ENCODE measurements around the gene CPB1. TPM values are rescaled to one million over a fixed set of nuclear protein-coding genes. Genes with fewer than 3 reads are reported as not detected.

CPB1 gene
- total and polyA plus RNA-seq, 8 donors = 3,071 to 29,247 (median 22,743) TPM

DNA sequence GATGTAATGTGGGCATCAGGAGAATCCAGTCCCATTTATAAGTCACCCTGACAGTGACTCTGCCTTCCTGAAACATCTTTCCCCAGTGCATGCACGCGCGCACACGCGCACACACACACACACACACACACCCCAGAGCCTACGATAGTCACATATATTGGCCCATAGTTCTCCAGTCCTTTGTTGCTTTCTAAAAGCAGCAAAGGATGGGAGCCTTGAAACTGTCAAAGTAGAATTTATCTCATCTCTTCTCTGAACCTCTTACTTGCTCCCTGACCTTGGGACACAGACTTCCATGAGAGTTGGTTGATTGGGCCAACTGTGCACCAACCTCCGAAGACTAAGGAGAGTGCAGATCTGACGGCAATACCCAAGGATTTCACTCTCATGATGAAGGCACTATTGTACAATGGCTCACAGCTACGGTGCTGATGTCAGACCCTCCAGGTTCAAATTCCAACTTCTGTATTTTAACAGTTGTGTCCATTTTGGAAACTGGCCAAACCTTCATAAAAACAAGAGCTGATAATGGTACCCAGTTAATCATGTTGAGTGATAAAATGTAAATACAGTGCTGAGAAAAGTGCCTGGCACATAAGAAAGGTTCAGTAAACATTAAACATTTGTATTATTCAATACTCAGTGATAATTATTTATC lies 45.8 kb downstream of the CPB1 start:
- no peaks in the 10 kb centered on the region for H3K9me3 ChIP-seq
- H3K4me1 ChIP-seq = peaks cover 18 to 29% (median 22%) of the 10 kb centered on the region in 3 donors
- WGBS, 2 donors = 52 to 55% methylated on average over 9 of the region's 9 CpGs
- ATAC-seq (peak; percentile 83 to 92 (median 86)), DNase-seq (peak in 3 of 6 donors; percentile 53 to 65 (median 54)), FAIRE-seq (no peak)
- H3K4me3 ChIP-seq = no peak overlapping the region
- TF ChIP-seq CTCF (IDR thresholded peaks at IDR 0.05) = no peak
- no peaks in the 10 kb centered on the region for H3K36me3 ChIP-seq
- no peaks in the 10 kb centered on the region for H3K27me3 ChIP-seq
- intact Hi-C loops (cut with DNase I) = no loop called here
- H3K27ac ChIP-seq = peak overlapping the region in 3 of 4 donors; percentile 19 to 67 (median 61)

GRCh38 chr3:148873977-148874376 lies 46.4 kb downstream of the CPB1 start:
- peak in 1 of 6 donors; percentile 57 for DNase-seq
- H3K27me3 ChIP-seq = no peaks in the 10 kb centered on the region
- peak overlapping the region in 3 of 4 donors; percentile 19 to 67 (median 61) for H3K27ac ChIP-seq
- H3K4me1 ChIP-seq = peaks cover 18 to 29% (median 22%) of the 10 kb centered on the region in 3 donors
- 10 to 13% methylated on average over 1 of the region's 1 CpG for WGBS, 2 donors
- H3K9me3 ChIP-seq = no peaks in the 10 kb centered on the region
- H3K36me3 ChIP-seq = no peaks in the 10 kb centered on the region
- FAIRE-seq = no peak
- no peak overlapping the region for H3K4me3 ChIP-seq
- peak; percentile 73 to 79 (median 74) for ATAC-seq
- TF ChIP-seq CTCF (IDR thresholded peaks at IDR 0.05) = no peak
- intact Hi-C loops (cut with DNase I) = no loop called here

DNA sequence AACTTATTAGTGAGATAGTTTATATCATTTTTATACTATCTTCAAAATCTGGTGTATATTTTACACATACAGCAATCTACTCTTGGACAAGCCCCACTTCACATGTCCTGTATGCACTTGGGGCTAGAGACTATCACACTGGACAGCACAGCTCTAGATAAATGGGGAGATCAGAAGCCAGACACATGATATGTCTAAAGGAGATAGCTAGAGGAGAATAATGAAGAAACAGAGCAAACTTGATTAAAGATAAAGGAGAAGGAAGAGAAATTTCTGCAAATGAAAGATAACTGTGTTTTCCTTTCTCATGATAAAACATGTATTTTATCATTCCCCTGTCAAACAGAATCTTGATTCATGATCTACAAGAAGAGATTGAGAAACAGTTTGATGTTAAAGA lies 50.5 kb downstream of the CPB1 start:
- ATAC-seq = no peak
- no peak overlapping the region for H3K27ac ChIP-seq

GRCh38 chr3:148879256-148879655 lies 51.6 kb downstream of the CPB1 start:
- Histone ChIP-seq H3K4me1 (peaks cover 31 to 42% (median 31%) of the 10 kb centered on the region in 3 donors), H3K4me3 (no peak overlapping the region), H3K27me3 (no peaks in the 10 kb centered on the region), H3K27ac (no peak overlapping the region), H3K9me3 (no peaks in the 10 kb centered on the region), H3K36me3 (no peaks in the 10 kb centered on the region)
- DNase-seq = no peak
- TF ChIP-seq CTCF (IDR thresholded peaks at IDR 0.05) = no peak
- no peak for ATAC-seq
- intact Hi-C loops (cut with DNase I) = no loop called here
- FAIRE-seq = no peak

More for the DNA sequence above, 50.5 kb downstream of the CPB1 start:
- DNase-seq (no peak), FAIRE-seq (no peak)
- Histone ChIP-seq H3K27me3 (no peaks in the 10 kb centered on the region), H3K36me3 (no peaks in the 10 kb centered on the region), H3K4me3 (no peak overlapping the region), H3K4me1 (peaks cover 32 to 49% (median 40%) of the 10 kb centered on the region in 3 donors), H3K9me3 (no peaks in the 10 kb centered on the region)
- no peak for TF ChIP-seq CTCF (IDR thresholded peaks at IDR 0.05)
- intact Hi-C loops (cut with DNase I) = no loop called here

DNA sequence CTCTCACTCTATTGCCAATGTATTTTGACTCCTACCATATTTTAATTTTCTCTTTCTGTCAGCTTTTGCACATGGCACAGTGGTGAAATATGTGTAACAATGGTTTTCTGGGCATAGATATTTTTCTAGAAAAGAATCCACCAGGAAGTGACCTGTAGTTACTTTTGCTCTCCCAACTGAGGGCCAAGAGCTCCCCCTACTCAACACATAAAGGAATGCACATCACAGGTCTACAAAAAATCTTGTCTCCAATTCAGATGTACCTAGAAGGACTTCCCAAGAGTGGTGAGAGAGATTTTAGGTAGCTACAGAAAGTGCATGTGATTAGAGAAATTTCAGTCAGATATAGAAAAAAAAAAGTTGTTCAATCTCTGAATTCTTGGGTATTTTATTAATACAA lies 53.1 kb downstream of the CPB1 start:
- H3K27ac ChIP-seq = peak overlapping the region in 1 of 4 donors; percentile 28
- intact Hi-C loops (cut with DNase I) = no loop called here
- no peaks in the 10 kb centered on the region for H3K27me3 ChIP-seq
- peak in 1 of 4 donors; percentile 10 for TF ChIP-seq CTCF (IDR thresholded peaks at IDR 0.05)
- H3K36me3 ChIP-seq = no peaks in the 10 kb centered on the region
- H3K9me3 ChIP-seq = no peaks in the 10 kb centered on the region
- ATAC-seq (peak; percentile 44 to 73 (median 72)), DNase-seq (peak in 1 of 6 donors; percentile 25), FAIRE-seq (no peak)
- peaks cover 17 to 31% (median 17%) of the 10 kb centered on the region in 3 donors for H3K4me1 ChIP-seq
- no peak overlapping the region for H3K4me3 ChIP-seq
